ENCODE measurements around the gene DRC3.

The DRC3 gene

DNA sequence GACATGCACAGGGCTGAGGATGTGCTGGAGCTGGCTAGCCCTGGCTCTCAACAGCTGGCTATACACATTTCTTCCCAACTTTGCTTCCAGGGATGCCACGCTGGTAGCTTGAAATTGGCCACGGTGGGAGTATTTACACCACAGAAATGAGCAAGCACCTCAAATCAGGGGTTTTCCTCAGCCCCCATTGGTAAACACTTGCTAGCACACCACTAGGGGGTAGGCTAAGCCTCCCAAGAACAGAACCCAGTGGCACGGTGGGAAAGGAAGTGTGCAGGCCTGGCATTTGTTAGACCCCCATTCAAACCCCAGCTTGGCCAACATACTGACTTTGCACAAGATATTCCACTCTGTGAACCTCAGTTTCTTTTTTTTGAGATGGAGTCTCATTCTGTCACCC is 12.9 kb downstream of the DRC3 start:
- H3K4me3 ChIP-seq (ENCODE audit: low read depth, low read length): no peak overlapping the region
- TF ChIP-seq, protein P1, sequence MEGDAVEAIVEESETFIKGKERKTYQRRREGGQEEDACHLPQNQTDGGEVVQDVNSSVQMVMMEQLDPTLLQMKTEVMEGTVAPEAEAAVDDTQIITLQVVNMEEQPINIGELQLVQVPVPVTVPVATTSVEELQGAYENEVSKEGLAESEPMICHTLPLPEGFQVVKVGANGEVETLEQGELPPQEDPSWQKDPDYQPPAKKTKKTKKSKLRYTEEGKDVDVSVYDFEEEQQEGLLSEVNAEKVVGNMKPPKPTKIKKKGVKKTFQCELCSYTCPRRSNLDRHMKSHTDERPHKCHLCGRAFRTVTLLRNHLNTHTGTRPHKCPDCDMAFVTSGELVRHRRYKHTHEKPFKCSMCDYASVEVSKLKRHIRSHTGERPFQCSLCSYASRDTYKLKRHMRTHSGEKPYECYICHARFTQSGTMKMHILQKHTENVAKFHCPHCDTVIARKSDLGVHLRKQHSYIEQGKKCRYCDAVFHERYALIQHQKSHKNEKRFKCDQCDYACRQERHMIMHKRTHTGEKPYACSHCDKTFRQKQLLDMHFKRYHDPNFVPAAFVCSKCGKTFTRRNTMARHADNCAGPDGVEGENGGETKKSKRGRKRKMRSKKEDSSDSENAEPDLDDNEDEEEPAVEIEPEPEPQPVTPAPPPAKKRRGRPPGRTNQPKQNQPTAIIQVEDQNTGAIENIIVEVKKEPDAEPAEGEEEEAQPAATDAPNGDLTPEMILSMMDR (IDR thresholded peaks at IDR 0.05; ENCODE audit: low read depth, low read length): no peak

DNA sequence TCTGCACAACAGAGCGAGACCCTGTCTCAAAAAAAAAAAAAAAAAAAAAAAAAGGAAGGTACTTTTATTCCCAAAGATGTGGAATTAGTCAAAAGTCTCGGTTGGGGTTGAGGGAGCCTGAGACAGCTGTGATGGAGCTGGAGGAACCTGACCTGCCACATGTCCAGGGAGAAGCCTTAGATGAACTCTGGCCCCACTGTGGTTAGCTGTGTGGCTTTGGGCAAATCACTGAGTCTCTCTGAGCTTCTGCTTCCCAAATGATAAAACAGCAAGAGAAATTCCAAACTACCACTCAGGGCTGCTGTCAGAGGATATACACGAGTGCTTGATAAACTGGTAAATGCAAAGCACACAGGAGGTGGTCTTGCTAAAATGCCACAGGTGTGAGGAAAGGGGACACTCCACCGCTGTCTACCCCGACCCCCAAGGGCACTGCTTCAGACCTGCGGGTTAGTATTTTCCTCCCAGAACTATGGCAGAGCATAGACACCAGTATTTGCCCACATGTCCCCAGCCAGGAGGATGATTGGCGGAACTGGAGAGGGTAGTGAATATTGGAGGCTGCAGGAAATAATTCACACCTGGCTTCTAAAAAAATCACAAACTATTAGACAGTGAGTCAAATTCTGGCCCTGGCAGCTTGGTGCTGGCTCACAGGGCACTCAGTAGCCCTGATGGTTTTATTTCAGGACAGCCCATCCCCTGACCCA is 14.7 kb downstream of the DRC3 start:
- TF ChIP-seq, protein P1 (IDR thresholded peaks at IDR 0.05; ENCODE audit: low read depth, low read length): no peak
- no peak overlapping the region for H3K4me3 ChIP-seq (ENCODE audit: low read depth, low read length)

DNA sequence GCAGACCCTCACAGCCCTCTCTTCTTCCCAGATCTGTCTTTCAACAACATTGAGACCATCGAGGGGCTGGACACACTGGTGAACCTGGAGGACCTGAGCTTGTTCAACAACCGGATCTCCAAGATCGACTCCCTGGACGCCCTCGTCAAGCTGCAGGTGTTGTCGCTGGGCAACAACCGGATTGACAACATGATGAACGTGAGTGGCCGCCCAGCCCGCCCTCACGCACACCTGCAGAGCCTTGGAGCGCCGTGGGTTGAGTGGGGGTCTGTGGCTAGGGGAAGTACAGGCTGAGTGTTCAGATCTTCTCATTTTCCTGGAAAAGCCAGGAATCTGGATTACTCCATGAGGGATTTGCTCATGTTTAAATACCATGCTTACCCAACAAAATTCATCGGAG is 15.2 kb downstream of the DRC3 start:
- TF ChIP-seq, protein P1 (IDR thresholded peaks at IDR 0.05; ENCODE audit: low read depth, low read length): no peak
- H3K4me3 ChIP-seq (ENCODE audit: low read depth, low read length): no peak overlapping the region

DNA sequence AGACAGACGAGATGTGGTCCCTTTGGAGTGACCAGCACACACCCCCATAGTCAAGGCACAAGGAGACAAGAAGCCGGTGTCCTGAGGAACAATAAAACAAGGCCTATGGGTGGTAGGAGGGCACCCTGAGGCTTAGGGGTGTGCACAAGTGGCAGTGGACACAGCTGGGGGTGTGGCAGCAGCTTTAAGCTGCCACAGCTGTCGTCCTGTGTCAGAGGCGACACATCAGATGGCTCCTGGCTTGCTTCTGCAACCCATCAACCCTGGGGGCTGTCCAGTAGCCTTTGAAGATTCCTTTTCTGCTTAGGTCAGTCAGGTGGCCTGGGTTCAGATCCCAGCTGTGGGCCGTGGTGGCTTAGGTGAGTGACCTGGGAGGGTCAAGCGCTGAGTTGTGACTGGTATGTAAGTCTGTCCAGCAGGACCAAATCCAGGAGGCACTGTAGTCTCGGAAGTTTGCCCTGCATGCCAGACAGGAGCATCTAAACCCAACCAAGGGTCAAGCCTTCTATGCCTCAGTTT is 15.8 kb downstream of the DRC3 start:
- H3K4me3 ChIP-seq (ENCODE audit: low read depth, low read length): no peak overlapping the region
- TF ChIP-seq, protein P1 (IDR thresholded peaks at IDR 0.05; ENCODE audit: low read depth, low read length): no peak

DNA sequence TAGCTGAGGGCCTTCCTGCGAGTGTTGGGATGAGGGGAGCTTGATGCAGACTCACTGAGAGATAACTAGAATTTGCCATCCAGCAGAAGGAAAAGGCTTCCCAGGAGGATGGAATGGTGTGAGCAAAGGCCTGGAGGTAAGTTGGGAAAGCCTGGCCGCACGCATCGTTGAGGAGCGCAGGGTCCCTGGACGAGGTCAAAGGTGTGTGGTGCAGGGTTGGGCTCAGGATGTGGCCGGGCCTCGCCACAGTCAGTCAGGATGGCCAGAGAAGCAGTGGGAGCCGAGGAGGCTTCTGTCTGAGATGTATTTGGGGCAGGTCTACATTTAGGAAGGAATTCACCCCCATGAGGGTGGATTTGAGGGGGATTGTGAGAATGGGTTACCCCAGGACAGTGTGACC is 16.4 kb downstream of the DRC3 start:
- no peak overlapping the region for H3K4me3 ChIP-seq (ENCODE audit: low read depth, low read length)
- TF ChIP-seq, protein P1 (IDR thresholded peaks at IDR 0.05; ENCODE audit: low read depth, low read length): no peak

DNA sequence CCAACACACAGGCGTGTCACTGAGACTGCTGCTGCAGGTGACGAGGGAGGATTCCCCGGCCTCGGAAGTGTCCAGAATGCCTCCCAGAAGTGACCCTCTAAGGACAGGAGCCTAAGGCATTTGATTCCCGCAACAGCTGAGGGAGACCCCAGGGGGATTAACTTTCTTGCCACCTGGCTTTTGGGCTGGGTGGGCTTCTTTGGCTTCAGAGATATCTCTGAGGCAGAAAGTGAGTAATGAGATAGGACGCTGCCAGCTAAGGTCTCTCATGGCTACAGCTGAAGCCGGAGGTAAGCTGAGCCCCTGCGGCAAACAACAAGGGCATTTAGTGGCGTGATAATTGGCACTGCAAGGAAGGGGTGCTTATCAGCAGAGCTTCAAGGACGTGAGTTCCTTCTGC is 17.0 kb downstream of the DRC3 start:
- TF ChIP-seq, protein P1 (IDR thresholded peaks at IDR 0.05; ENCODE audit: low read depth, low read length): no peak
- no peak overlapping the region for H3K4me3 ChIP-seq (ENCODE audit: low read depth, low read length)

DNA sequence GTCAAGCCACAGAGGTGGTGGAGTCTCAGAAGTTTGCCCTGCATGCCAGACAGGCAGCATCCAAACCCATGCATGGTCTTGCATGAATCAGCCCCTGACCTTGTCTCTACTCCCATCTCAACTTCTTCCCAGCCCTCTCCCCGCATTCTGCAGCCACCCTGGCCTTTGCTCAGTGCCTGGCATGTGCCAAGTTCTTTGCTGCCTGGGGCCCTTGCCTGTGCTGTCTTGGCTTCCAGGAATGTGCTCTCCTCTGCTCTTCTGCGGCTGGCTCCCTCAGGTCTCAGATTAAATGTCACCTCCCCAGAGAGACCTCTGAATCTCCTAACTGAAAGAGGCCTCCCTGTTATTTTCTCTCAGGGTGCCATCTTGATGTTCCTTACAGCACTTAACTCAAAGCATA is 17.6 kb downstream of the DRC3 start:
- no peak overlapping the region for H3K4me3 ChIP-seq (ENCODE audit: low read depth, low read length)
- TF ChIP-seq, protein P1 (IDR thresholded peaks at IDR 0.05; ENCODE audit: low read depth, low read length): no peak
